HepG2 (cell line): ENCODE data around the gene HSD17B2. TPM values are rescaled to one million over a fixed set of nuclear protein-coding genes. Genes with fewer than 3 reads are reported as not detected.
A peak's percentile ranks its signal among the peaks of the same experiment; 100 is the strongest.

ENCODE experiments used
- ATAC-seq: fragments of 200-7000 bp; cut with Tn5 transposase; 3 replicates; pipeline ENCODE4 v1.9.1; 2020; ENCODE audit warnings: mild to moderate bottlenecking, moderate library complexity
- BruUV-seq: library from RNA; stranded (reverse); fragments of 400-500 nt; replicated peaks from 2 replicates; lab custom pipeline; 2021; lab: Mats Ljungman, UMichigan
- CTCF ChIA-PET: fragments of 300-600 bp; formaldehyde crosslinking; extraction: SDS; loops from one replicate; lab custom pipeline; 2021; ENCODE audit warnings: low total read pairs, inconsistent platforms, low intra/inter-chr PET ratio; lab: Yijun Ruan, JAX
- POLR2A ChIA-PET: fragments of 350-600 bp; sonication (Branson Sonifier 250); formaldehyde crosslinking; loops from one replicate; lab custom pipeline; 2020; ENCODE audit warnings: antibody characterized with exemption, inconsistent platforms; lab: Yijun Ruan, JAX
- DNase-seq: peaks from one replicate; pipeline ENCODE4 v3.0.0-alpha.2; 2015; ENCODE audit warnings: low spot score
- FAIRE-seq: peaks from 3 replicates; lab custom pipeline; 2011; peaks lifted over from hg19 to GRCh38; lab: Jason Lieb, UNC
- H2AFZ ChIP-seq: one replicate; pipeline ENCODE4 v1.6.1; 2011; ENCODE audit warnings: low read length, inconsistent platforms
- H3K27ac ChIP-seq: fragments of 300-600 bp; 3 replicates; pipeline ENCODE4 v1.8.0; 2011; ENCODE audit warnings: mixed run types, mild to moderate bottlenecking, mixed read lengths, low read length, inconsistent platforms; ENCODE audit not compliant: insufficient read depth; ENCODE audit errors: extremely low read length
- H3K27me3 ChIP-seq, 2 experiments: fragments of 200-600 bp in 1 of 2; 2 replicates in 1 of 2; 3 replicates in 1 of 2; pipeline versions ENCODE4 v1.6.0 to v1.8.0; 2011; ENCODE audit warnings: low read length in 2 of 2, mild to moderate bottlenecking in 2 of 2, moderate library complexity in 2 of 2, inconsistent platforms in 1 of 2; ENCODE audit not compliant: insufficient read depth in 2 of 2, control insufficient read depth in 1 of 2
- H3K36me3 ChIP-seq, 2 experiments: fragments of 200-600 bp in 1 of 2; replicated peaks in 1 of 2; 2 replicates in 1 of 2; 3 replicates in 1 of 2; pipeline versions ENCODE4 v1.5.1 to v1.8.0; 2011; ENCODE audit warnings: low read length in 2 of 2, inconsistent platforms in 1 of 2; ENCODE audit not compliant: insufficient read depth in 2 of 2, control insufficient read depth in 1 of 2
- H3K4me1 ChIP-seq: 2 replicates; pipeline ENCODE4 v1.5.1; 2012; ENCODE audit warnings: low read length, inconsistent platforms; ENCODE audit not compliant: insufficient read depth
- H3K4me2 ChIP-seq: 2 replicates; pipeline ENCODE4 v1.6.0; 2011; ENCODE audit warnings: low read depth, low read length, inconsistent platforms
- H3K4me3 ChIP-seq, 3 experiments: fragments of 200-600 bp in 1 of 3; sonication (generic), shearing (Covaris generic) in 1 of 3; replicated peaks in 1 of 3; 2 replicates each; pipeline ENCODE4 v1.5.1; 2011 to 2016; ENCODE audit warnings: low read length in 3 of 3, inconsistent platforms in 2 of 3, low read depth in 2 of 3, mild to moderate bottlenecking in 2 of 3, control low read depth in 1 of 3, mixed read lengths in 1 of 3; ENCODE audit not compliant: insufficient read depth in 1 of 3
- H3K79me2 ChIP-seq: one replicate; pipeline ENCODE4 v1.6.1; 2011; ENCODE audit warnings: low read length, inconsistent platforms; ENCODE audit not compliant: insufficient read depth
- H3K9ac ChIP-seq: 2 replicates; pipeline ENCODE4 v1.6.0; 2011; ENCODE audit warnings: mild to moderate bottlenecking, low read depth, low read length, inconsistent platforms; ENCODE audit not compliant: insufficient read depth
- H3K9me3 ChIP-seq: 2 replicates; pipeline ENCODE4 v1.5.1; 2012; ENCODE audit warnings: mild to moderate bottlenecking, low read length
- H4K20me1 ChIP-seq: 2 replicates; pipeline ENCODE4 v1.6.0; 2011; ENCODE audit warnings: inconsistent platforms, mild to moderate bottlenecking, low read length, moderate library complexity; ENCODE audit not compliant: insufficient read depth
- CREB1 ChIP-seq, 2 experiments: fragments of 450-650 bp in 1 of 2; IDR thresholded peaks; 2 replicates each; pipeline ENCODE4 v1.6.1; 2016 to 2017; ENCODE audit warnings: control low read depth in 1 of 2, mild to moderate bottlenecking in 1 of 2, missing compliant biosample characterization in 1 of 2, missing genetic modification characterization in 1 of 2
- FOSL2 ChIP-seq: sonication (generic); formaldehyde crosslinking; IDR thresholded peaks from 2 replicates; pipeline ENCODE4 v1.4.0; 2020; ENCODE audit warnings: missing genetic modification reagents
- IRF2 ChIP-seq: IDR thresholded peaks from 2 replicates; pipeline ENCODE4 v1.6.1; 2018; ENCODE audit warnings: missing genetic modification reagents, missing compliant biosample characterization
- MED1 ChIP-seq: sonication (generic); formaldehyde crosslinking; IDR thresholded peaks from 2 replicates; pipeline ENCODE4 v1.4.0; 2020; ENCODE audit warnings: missing genetic modification reagents
- MTA3 ChIP-seq: sonication (generic); formaldehyde crosslinking; IDR thresholded peaks from 2 replicates; pipeline ENCODE4 v1.4.0; 2020; ENCODE audit warnings: missing genetic modification reagents
- NFKB2 ChIP-seq: sonication (generic); formaldehyde crosslinking; IDR thresholded peaks from 2 replicates; pipeline ENCODE4 v1.4.0; 2020; ENCODE audit warnings: missing genetic modification reagents, borderline replicate concordance
- NFYB ChIP-seq: sonication (generic); formaldehyde crosslinking; IDR thresholded peaks from 2 replicates; pipeline ENCODE4 v1.4.0; 2020; ENCODE audit warnings: missing genetic modification reagents
- PITX1 ChIP-seq: sonication (generic); formaldehyde crosslinking; IDR thresholded peaks from 2 replicates; pipeline ENCODE4 v1.5.1; 2020; ENCODE audit warnings: mild to moderate bottlenecking, missing genetic modification reagents
- RXRB ChIP-seq: IDR thresholded peaks from 2 replicates; pipeline ENCODE4 v1.6.1; 2016; ENCODE audit warnings: borderline replicate concordance, missing genetic modification reagents, missing compliant biosample characterization
- SOX6 ChIP-seq, 2 experiments: fragments of 450-650 bp in 1 of 2; sonication (generic) in 1 of 2; formaldehyde crosslinking in 1 of 2; IDR thresholded peaks; 2 replicates each; pipeline versions ENCODE4 v1.4.0 to v1.6.1; 2017 to 2020; ENCODE audit warnings: antibody characterized with exemption in 1 of 2, mild to moderate bottlenecking in 1 of 2, missing genetic modification reagents in 1 of 2
- TBX3 ChIP-seq: fragments of 450-650 bp; IDR thresholded peaks from 2 replicates; pipeline ENCODE4 v1.6.1; 2017; ENCODE audit warnings: antibody characterized with exemption, mild to moderate bottlenecking, inconsistent platforms, borderline replicate concordance
- TCF7 ChIP-seq: sonication (generic); IDR thresholded peaks from 2 replicates; pipeline ENCODE4 v1.6.1; 2016; ENCODE audit warnings: antibody characterized with exemption, low read depth
- TFDP2 ChIP-seq: sonication (generic); formaldehyde crosslinking; IDR thresholded peaks from 2 replicates; pipeline ENCODE4 v1.4.0; 2020; ENCODE audit warnings: missing genetic modification reagents
- ZMYM3 ChIP-seq: sonication (generic); formaldehyde crosslinking; IDR thresholded peaks from 2 replicates; pipeline ENCODE4 v1.5.1; 2020; ENCODE audit warnings: mild to moderate bottlenecking, missing genetic modification reagents
- ZNF280D ChIP-seq: sonication (generic); formaldehyde crosslinking; IDR thresholded peaks from 2 replicates; pipeline ENCODE4 v1.5.1; 2020; ENCODE audit warnings: mild to moderate bottlenecking, missing genetic modification reagents
- ZNF292 ChIP-seq: sonication (generic); formaldehyde crosslinking; IDR thresholded peaks from 2 replicates; pipeline ENCODE4 v1.8.1; 2022; ENCODE audit warnings: mild to moderate bottlenecking, low read depth, missing genetic modification reagents, borderline replicate concordance
- ZSCAN12 ChIP-seq: sonication (generic); formaldehyde crosslinking; IDR thresholded peaks from 2 replicates; pipeline ENCODE4 v1.9.0; 2021; ENCODE audit warnings: mild to moderate bottlenecking, missing genetic modification reagents
- ZSCAN25 ChIP-seq: sonication (generic); formaldehyde crosslinking; IDR thresholded peaks from 2 replicates; pipeline ENCODE4 v1.8.0; 2022; ENCODE audit warnings: mild to moderate bottlenecking, missing genetic modification reagents
- WGBS: methylation state at CpG from one replicate; pipeline ENCODE4 v1.1.6; 2017; ENCODE audit warnings: low lambda C conversion rate; 5-methylcytosine and 5-hydroxymethylcytosine counted together
- in situ Hi-C: cut with HindIII; loops from 2 replicates; pipeline ENCODE4 v1.10.0; 2017; ENCODE audit warnings: low pct_unique_long_range_greater_than_20kb; ENCODE audit not compliant: extremely low pct_ligation_motif_present
- intact Hi-C: fragments of 100-400 bp; cut with micrococcal nuclease; formaldehyde crosslinking; loops from one replicate; pipeline ENCODE4 v1.10.0; 2022; ENCODE audit not compliant: unreplicated experiment
- polyA plus RNA-seq, 8 experiments: library from polyadenylated mRNA; depleted of rRNA in 3 of 8; stranded (reverse) in 7 of 8; unstranded in 1 of 8; fragments of >200 nt; fragmentation: Illumina TruSeq in 4 of 8; extraction: Trizol in 4 of 8; gene quantifications; 2 replicates each; pipeline versions ENCODE4 v1.2.1 to v1.2.3, GENCODE V29; 2011 to 2016; ENCODE audit warnings: low read depth in 4 of 8, missing spikeins in 1 of 8, mixed read lengths in 1 of 8; ENCODE audit not compliant: insufficient read depth in 1 of 8
- total RNA-seq, 5 experiments: library from RNA; depleted of rRNA; stranded (reverse); fragments of >200 nt; fragmentation: Illumina TruSeq; extraction: Trizol; gene quantifications; 2 replicates each; pipeline ENCODE4 v1.2.3, GENCODE V29; 2016; ENCODE audit warnings: low read depth in 1 of 5

The HSD17B2 gene
- total and polyA plus RNA-seq, 2 of the 13 experiments (the other 11 are each of a cell fraction or from before 2014, with no cell fraction given): 26.3 to 69.3 TPM

GRCh38 chr16:82059983-82060421 lies 24.9 kb downstream of the HSD17B2 start:
- ChIA-PET POLR2A (interaction anchor here (0.9 to 3.3 kb wide), 6 partner anchors 9 to 110 kb away, joined by 3 to 13 read pairs (median 5); partner anchors contain the start of genes HSD17B2 and MPHOSPH6), CTCF (no interaction called here)
- peak overlapping the region; percentile 41 for H3K27ac ChIP-seq
- no peaks in the 10 kb centered on the region for H3K27me3 ChIP-seq
- H3K4me2 ChIP-seq: peak overlapping the region; percentile 37
- BruUV-seq: no TSS peak
- H3K4me3 ChIP-seq: no peak overlapping the region
- in situ Hi-C loops: no loop called here
- no peaks in the 10 kb centered on the region for H3K9me3 ChIP-seq
- 49% methylated on average over 1 of the region's 1 CpG for WGBS
- DNase-seq (peak; percentile 75), ATAC-seq (peak; percentile 54), FAIRE-seq (peak; percentile 85)
- no peak overlapping the region for H3K9ac ChIP-seq
- H4K20me1 ChIP-seq: no peaks in the 10 kb centered on the region
- H3K4me1 ChIP-seq: peaks cover 100% of the 10 kb centered on the region
- H3K36me3 ChIP-seq: no peaks in the 10 kb centered on the region
- peaks cover 35% of the 10 kb centered on the region for H3K79me2 ChIP-seq
- H2AFZ ChIP-seq: no peak overlapping the region
- intact Hi-C loops: no loop called here
- 0 out of 2 replicates have a peak, but pooled peaks have one; percentile 34 for TF ChIP-seq ZSCAN25
- peak; percentile 74; the same call in 1 of the 2 replicates for TF ChIP-seq ZNF280D (CRISPR knock-in tag)
- TF ChIP-seq FOSL2 (CRISPR knock-in tag): peak; percentile 36; the same call in 1 of the 2 replicates
- TF ChIP-seq SOX6 (IDR thresholded peaks at IDR 0.05): no peak
- peak; percentile 74 for TF ChIP-seq SOX6 (CRISPR knock-in tag; IDR thresholded peaks at IDR 0.05)
- TF ChIP-seq PITX1 (CRISPR knock-in tag): peak; percentile 60; the same call in 1 of the 2 replicates
- peak; percentile 82 for TF ChIP-seq RXRB (CRISPR knock-in tag)
- TF ChIP-seq ZMYM3 (CRISPR knock-in tag): peak; percentile 69
- TF ChIP-seq TBX3: peak; percentile 31; the same call in 1 of the 2 replicates
- peak; percentile 85 for TF ChIP-seq ZNF292 (CRISPR knock-in tag)
- TF ChIP-seq ZSCAN12 (CRISPR knock-in tag): 0 out of 2 replicates have a peak, but pooled peaks have one; percentile 57
- no peak for TF ChIP-seq MTA3 (CRISPR knock-in tag)
- TF ChIP-seq IRF2: 0 out of 2 replicates have a peak, but pooled peaks have one; percentile 40
- TF ChIP-seq TFDP2 (CRISPR knock-in tag): 0 out of 2 replicates have a peak, but pooled peaks have one; percentile 24
- no peak for TF ChIP-seq CREB1 (IDR thresholded peaks at IDR 0.05)
- TF ChIP-seq CREB1 (CRISPR knock-in tag; IDR thresholded peaks at IDR 0.05): peak; percentile 53; the same call in 1 of the 2 replicates
- peak; percentile 85 for TF ChIP-seq MED1 (CRISPR knock-in tag)
- TF ChIP-seq NFYB: no peak
- TF ChIP-seq TCF7: peak; percentile 63
- no peak for TF ChIP-seq NFKB2 (CRISPR knock-in tag)
